T-cell (primary cell): ENCODE data around the gene AGBL5. TPM values are rescaled to one million over a fixed set of nuclear protein-coding genes. Genes with fewer than 3 reads are reported as not detected.

ENCODE experiments used
- ATAC-seq, 4 experiments: fragments of 200-7000 bp in 3 of 4; fragments of 150-1000 bp in 1 of 4; cut with Tn5 transposase; replicated peaks in 1 of 4; 1 replicate in 3 of 4; 2 replicates in 1 of 4; pipeline ENCODE4 v1.10.0; 2021; ENCODE audit warnings: moderate library complexity in 3 of 4, mild to moderate bottlenecking in 2 of 4, moderate number of reproducible peaks in 1 of 4
- CTCF ChIA-PET, 2 donors: fragments of 300-600 bp; sonication (Branson Sonifier 250); formaldehyde crosslinking; loops; one replicate each; lab custom pipeline; 2022; ENCODE audit warnings: antibody characterized with exemption in 2 of 2; lab: Charles Lee
- POLR2A ChIA-PET, 2 donors: fragments of 300-600 bp; sonication (Branson Sonifier 250); formaldehyde crosslinking; loops; one replicate each; lab custom pipeline; 2022; ENCODE audit warnings: antibody characterized with exemption in 2 of 2; lab: Charles Lee
- DNase-seq, 35 experiments: peaks; one replicate each; pipeline versions ENCODE4 v3.0.0 to v3.0.0-alpha.2; 2013 to 2023
- H3K27ac ChIP-seq: one replicate; pipeline ENCODE4 v1.5.1; 2013; ENCODE audit warnings: low read length
- H3K27me3 ChIP-seq, 2 experiments: replicated peaks in 1 of 2; 1 replicate in 1 of 2; 2 replicates in 1 of 2; pipeline versions ENCODE4 v1.6.1 to v1.7.0; 2013; ENCODE audit warnings: low read length in 1 of 2, mixed read lengths in 1 of 2; ENCODE audit not compliant: control insufficient read depth in 2 of 2, insufficient read depth in 2 of 2; ENCODE audit errors: extremely low read depth in 1 of 2
- H3K36me3 ChIP-seq, 2 donors: 1 replicate in 1 of 2; 2 replicates in 1 of 2; pipeline versions ENCODE4 v1.6.1 to v1.7.0; 2013; ENCODE audit warnings: low read length in 1 of 2; ENCODE audit not compliant: control insufficient read depth in 2 of 2, insufficient read depth in 1 of 2; ENCODE audit errors: extremely low read depth in 1 of 2
- H3K4me1 ChIP-seq, 2 experiments: 1 replicate in 1 of 2; 2 replicates in 1 of 2; pipeline versions ENCODE4 v1.6.1 to v1.7.0; 2013; ENCODE audit warnings: low read length in 2 of 2, mixed read lengths in 1 of 2; ENCODE audit not compliant: insufficient read depth in 2 of 2, control insufficient read depth in 1 of 2; ENCODE audit errors: extremely low read depth in 1 of 2
- H3K4me3 ChIP-seq, 2 donors: 1 replicate in 1 of 2; 2 replicates in 1 of 2; pipeline versions ENCODE4 v1.5.1 to v1.7.0; 2013; ENCODE audit warnings: mild to moderate bottlenecking in 2 of 2, low read length in 1 of 2, moderate library complexity in 1 of 2; ENCODE audit not compliant: control insufficient read depth in 1 of 2; ENCODE audit errors: extremely low read depth in 1 of 2
- H3K9me3 ChIP-seq: 2 replicates; pipeline ENCODE4 v1.7.0; 2013
- H3K27ac Mint-ChIP-seq, 2 donors: one replicate each; pipeline ENCODE4 v1.8.0; 2020 to 2021; ENCODE audit warnings: mild to moderate bottlenecking in 2 of 2, mixed read lengths in 2 of 2
- H3K27me3 Mint-ChIP-seq, 2 donors: one replicate each; pipeline ENCODE4 v1.8.0; 2021 to 2022; ENCODE audit warnings: mixed read lengths in 2 of 2
- H3K36me3 Mint-ChIP-seq: one replicate; pipeline ENCODE4 v1.8.0; 2021; ENCODE audit warnings: mixed read lengths
- H3K4me1 Mint-ChIP-seq, 3 donors: one replicate each; pipeline ENCODE4 v1.8.0; 2020 to 2022; ENCODE audit warnings: mixed read lengths in 3 of 3, mild to moderate bottlenecking in 1 of 3
- H3K4me3 Mint-ChIP-seq, 3 donors: one replicate each; pipeline ENCODE4 v1.8.0; 2020 to 2022; ENCODE audit warnings: mild to moderate bottlenecking in 3 of 3, mixed read lengths in 3 of 3, moderate library complexity in 3 of 3
- H3K9me3 Mint-ChIP-seq, 3 donors: one replicate each; pipeline ENCODE4 v1.8.0; 2020 to 2022; ENCODE audit warnings: mixed read lengths in 3 of 3
- WGBS: methylation state at CpG from one replicate; pipeline ENCODE4 v1.1.5; 2013; ENCODE audit warnings: missing lambda C conversion rate; ENCODE audit not compliant: insufficient coverage; 5-methylcytosine and 5-hydroxymethylcytosine counted together
- total RNA-seq, 35 experiments: library from RNA in 6 of 35; stranded (reverse) in 6 of 35; fragments of 120-200 nt in 1 of 35; gene quantifications; one replicate each; pipeline versions ENCODE4 v1.2.1 to v1.2.4 and lab custom pipeline; 2013 to 2026

The AGBL5 gene
- total RNA-seq, 5 donors from 2014 or later (not counting 1 experiment from before 2014, with no cell fraction given), result 9.5 to 13.3 (median 11.2) TPM

- Histone ChIP-seq H3K27ac (no peak overlapping the region), H3K27me3 (no peaks in the 10 kb centered on the region), H3K4me3 (no peak overlapping the region), H3K9me3 (no peaks in the 10 kb centered on the region), H3K4me1 (no peaks in the 10 kb centered on the region), H3K36me3 (peaks cover 5 to 9% of the 10 kb centered on the region in 2 donors)
- H3K4me3 Mint-ChIP-seq, result no peak overlapping the region
- H3K9me3 Mint-ChIP-seq, result no peaks in the 10 kb centered on the region
- no peaks in the 10 kb centered on the region for H3K4me1 Mint-ChIP-seq
- no peaks in the 10 kb centered on the region for H3K27me3 Mint-ChIP-seq
- ChIA-PET POLR2A (no interaction called here), CTCF (no interaction called here)
- ATAC-seq (no peak), DNase-seq (no peak)
- H3K36me3 Mint-ChIP-seq, result no peaks in the 10 kb centered on the region
- H3K27ac Mint-ChIP-seq, result no peak overlapping the region
- WGBS, result 95% methylated on average over 10 of the region's 11 CpGs
Observed at GRCh38 chr2:27021253-27022049, 30.0 kb upstream of the AGBL5 start.

GRCh38 chr2:27023740-27024139 is 27.7 kb upstream of the AGBL5 start:
- POLR2A ChIA-PET, result no interaction called here

GRCh38 chr2:27024188-27024587 is 27.3 kb upstream of the AGBL5 start:
- ATAC-seq, result no peak
- H3K4me3 ChIP-seq, result no peak overlapping the region
- H3K9me3 ChIP-seq, result no peaks in the 10 kb centered on the region
- Mint-ChIP-seq H3K27me3 (no peaks in the 10 kb centered on the region), H3K4me3 (no peak overlapping the region), H3K4me1 (peaks cover 0 to 5% (median 3%) of the 10 kb centered on the region in 3 donors), H3K36me3 (no peaks in the 10 kb centered on the region), H3K9me3 (no peaks in the 10 kb centered on the region), H3K27ac (no peak overlapping the region)
- no peaks in the 10 kb centered on the region for H3K4me1 ChIP-seq
- ChIA-PET POLR2A (no interaction called here), CTCF (no interaction called here)
- peaks cover 5 to 9% of the 10 kb centered on the region in 2 donors for H3K36me3 ChIP-seq
- no peaks in the 10 kb centered on the region for H3K27me3 ChIP-seq
- no peak for DNase-seq
- H3K27ac ChIP-seq, result no peak overlapping the region
- 90% methylated on average over 14 of the region's 18 CpGs for WGBS

More at GRCh38 chr2:27023740-27024139, 27.7 kb upstream of the AGBL5 start:
- no peak overlapping the region for H3K4me3 ChIP-seq
- WGBS, result 100% methylated on average over 1 of the region's 7 CpGs
- no peaks in the 10 kb centered on the region for H3K4me1 ChIP-seq
- Mint-ChIP-seq H3K4me1 (peaks cover 0 to 3% (median 0%) of the 10 kb centered on the region in 3 donors), H3K36me3 (no peaks in the 10 kb centered on the region), H3K4me3 (no peak overlapping the region), H3K9me3 (no peaks in the 10 kb centered on the region), H3K27me3 (no peaks in the 10 kb centered on the region), H3K27ac (no peak overlapping the region)
- H3K27ac ChIP-seq, result no peak overlapping the region
- no peaks in the 10 kb centered on the region for H3K27me3 ChIP-seq
- H3K36me3 ChIP-seq, result peaks cover 5 to 9% of the 10 kb centered on the region in 2 donors
- no peak for ATAC-seq
- no peak for DNase-seq
- CTCF ChIA-PET, result no interaction called here
- no peaks in the 10 kb centered on the region for H3K9me3 ChIP-seq

GRCh38 chr2:27024812-27025211 is 26.7 kb upstream of the AGBL5 start:
- no peaks in the 10 kb centered on the region for H3K9me3 Mint-ChIP-seq
- ChIA-PET CTCF (interaction anchor here in 1 of 2 donors (0.5 kb wide), 1 partner anchor 145 kb away, joined by 5 read pairs; no protein-coding TSS in a partner anchor), POLR2A (no interaction called here)
- peaks cover 0 to 5% (median 4%) of the 10 kb centered on the region in 3 donors for H3K4me1 Mint-ChIP-seq
- H3K4me3 Mint-ChIP-seq, result no peak overlapping the region
- DNase-seq (no peak), ATAC-seq (no peak)
- H3K27ac Mint-ChIP-seq, result no peak overlapping the region
- H3K27me3 Mint-ChIP-seq, result no peaks in the 10 kb centered on the region
- Histone ChIP-seq H3K9me3 (no peaks in the 10 kb centered on the region), H3K27ac (no peak overlapping the region), H3K4me1 (no peaks in the 10 kb centered on the region), H3K27me3 (no peaks in the 10 kb centered on the region), H3K36me3 (peaks cover 5 to 9% of the 10 kb centered on the region in 2 donors), H3K4me3 (no peak overlapping the region)
- WGBS, result 97% methylated on average over 12 of the region's 12 CpGs
- no peaks in the 10 kb centered on the region for H3K36me3 Mint-ChIP-seq

- ATAC-seq, result no peak
- ChIA-PET CTCF (interaction anchor here in 1 of 2 donors (0.5 kb wide), 1 partner anchor 145 kb away, joined by 5 read pairs; no protein-coding TSS in a partner anchor), POLR2A (interaction anchor here in 1 of 2 donors (0.6 kb wide), 1 partner anchor 167 kb away, joined by 3 read pairs; no protein-coding TSS in a partner anchor)
- Histone ChIP-seq H3K36me3 (peaks cover 5 to 9% of the 10 kb centered on the region in 2 donors), H3K9me3 (no peaks in the 10 kb centered on the region), H3K27ac (no peak overlapping the region), H3K27me3 (no peaks in the 10 kb centered on the region), H3K4me1 (no peaks in the 10 kb centered on the region), H3K4me3 (no peak overlapping the region)
- H3K27ac Mint-ChIP-seq, result no peak overlapping the region
- H3K27me3 Mint-ChIP-seq, result no peaks in the 10 kb centered on the region
- no peak for DNase-seq
- 96% methylated on average over 9 of the region's 13 CpGs for WGBS
- H3K36me3 Mint-ChIP-seq, result no peaks in the 10 kb centered on the region
- peaks cover 0 to 9% (median 4%) of the 10 kb centered on the region in 3 donors for H3K4me1 Mint-ChIP-seq
- H3K4me3 Mint-ChIP-seq, result no peak overlapping the region
- no peaks in the 10 kb centered on the region for H3K9me3 Mint-ChIP-seq
Observed at GRCh38 chr2:27025281-27025800, 26.1 kb upstream of the AGBL5 start.

GRCh38 chr2:27025861-27026851 is 25.3 kb upstream of the AGBL5 start:
- 93% methylated on average over 13 of the region's 24 CpGs for WGBS
- H3K27me3 ChIP-seq, result no peaks in the 10 kb centered on the region
- Mint-ChIP-seq H3K36me3 (no peaks in the 10 kb centered on the region), H3K9me3 (no peaks in the 10 kb centered on the region), H3K27me3 (no peaks in the 10 kb centered on the region), H3K27ac (no peak overlapping the region), H3K4me1 (peaks cover 0 to 13% (median 4%) of the 10 kb centered on the region in 3 donors), H3K4me3 (no peak overlapping the region)
- ChIA-PET POLR2A (interaction anchor here in 1 of 2 donors (0.6 kb wide), 1 partner anchor 166 kb away, joined by 3 read pairs; no protein-coding TSS in a partner anchor), CTCF (no interaction called here)
- no peak for ATAC-seq
- no peak overlapping the region for H3K4me3 ChIP-seq
- DNase-seq, result no peak
- peaks cover 5 to 9% of the 10 kb centered on the region in 2 donors for H3K36me3 ChIP-seq
- no peaks in the 10 kb centered on the region for H3K4me1 ChIP-seq
- no peaks in the 10 kb centered on the region for H3K9me3 ChIP-seq
- H3K27ac ChIP-seq, result no peak overlapping the region
